Neuronal stem cell (in vitro differentiated cells): ENCODE data around the gene ASCC2.

Experiments
- DNase-seq: peaks from one replicate; pipeline ENCODE4 v3.0.0-alpha.2; 2013; ENCODE audit warnings: low spot score
- H2AFZ ChIP-seq: one replicate; pipeline ENCODE4 v1.6.1; 2013; ENCODE audit warnings: mild to moderate bottlenecking, low read length, inconsistent platforms
- H2AK5ac ChIP-seq: 2 replicates; pipeline ENCODE4 v1.6.1; 2013; ENCODE audit warnings: low read depth, mild to moderate bottlenecking, inconsistent platforms, low read length, moderate library complexity, mixed read lengths
- H2BK120ac ChIP-seq: 2 replicates; pipeline ENCODE4 v1.6.1; 2013; ENCODE audit warnings: low read depth, mild to moderate bottlenecking, inconsistent platforms, low read length, moderate library complexity, mixed read lengths
- H2BK12ac ChIP-seq: one replicate; pipeline ENCODE4 v1.6.1; 2013; ENCODE audit warnings: low read length, inconsistent platforms
- H2BK15ac ChIP-seq: 2 replicates; pipeline ENCODE4 v1.6.1; 2013; ENCODE audit warnings: mild to moderate bottlenecking, low read length, inconsistent platforms, mixed read lengths
- H2BK5ac ChIP-seq: one replicate; pipeline ENCODE4 v1.6.1; 2013; ENCODE audit warnings: inconsistent platforms, mild to moderate bottlenecking, low read length, moderate library complexity
- H3K14ac ChIP-seq: one replicate; pipeline ENCODE4 v1.6.1; 2013; ENCODE audit warnings: low read length, inconsistent platforms
- H3K18ac ChIP-seq: 2 replicates; pipeline ENCODE4 v1.6.1; 2013; ENCODE audit warnings: low read length, inconsistent platforms
- H3K23ac ChIP-seq: 2 replicates; pipeline ENCODE4 v1.6.1; 2013; ENCODE audit warnings: low read depth, mild to moderate bottlenecking, mixed read lengths, low read length, inconsistent platforms; ENCODE audit not compliant: poor library complexity
- H3K27ac ChIP-seq: replicated peaks from 3 replicates; pipeline ENCODE4 v1.5.1; 2013; ENCODE audit warnings: low read length, inconsistent platforms
- H3K27me3 ChIP-seq, 3 experiments: 2 replicates each; pipeline ENCODE4 v1.6.1; 2013; ENCODE audit warnings: low read length in 3 of 3, mild to moderate bottlenecking in 2 of 3, inconsistent platforms in 1 of 3, low read depth in 1 of 3, mixed read lengths in 1 of 3, moderate library complexity in 1 of 3; ENCODE audit not compliant: control insufficient read depth in 3 of 3, insufficient read depth in 3 of 3
- H3K36me3 ChIP-seq, 2 donors: replicated peaks in 1 of 2; 2 replicates each; pipeline ENCODE4 v1.6.1; 2013; ENCODE audit warnings: low read length in 2 of 2; ENCODE audit not compliant: control insufficient read depth in 2 of 2, insufficient read depth in 2 of 2
- H3K4ac ChIP-seq: 2 replicates; pipeline ENCODE4 v1.6.1; 2013; ENCODE audit warnings: inconsistent platforms, mild to moderate bottlenecking, low read length, moderate library complexity
- H3K4me1 ChIP-seq, 2 donors: 1 replicate in 1 of 2; 2 replicates in 1 of 2; pipeline ENCODE4 v1.6.1; 2013; ENCODE audit warnings: low read length in 2 of 2, low read depth in 1 of 2; ENCODE audit not compliant: control insufficient read depth in 2 of 2, insufficient read depth in 1 of 2
- H3K4me2 ChIP-seq: one replicate; pipeline ENCODE4 v1.6.1; 2013; ENCODE audit warnings: mild to moderate bottlenecking, low read length, inconsistent platforms; ENCODE audit not compliant: insufficient read depth, poor library complexity, severe bottlenecking
- H3K4me3 ChIP-seq, 2 donors: 2 replicates each; pipeline ENCODE4 v1.5.1; 2013; ENCODE audit warnings: low read length in 2 of 2, mild to moderate bottlenecking in 2 of 2, inconsistent platforms in 1 of 2, moderate library complexity in 1 of 2
- H3K79me1 ChIP-seq: one replicate; pipeline ENCODE4 v1.6.1; 2013; ENCODE audit warnings: low read depth, mild to moderate bottlenecking, inconsistent platforms, low read length, moderate library complexity
- H3K9ac ChIP-seq: one replicate; pipeline ENCODE4 v1.6.1; 2013; ENCODE audit warnings: mild to moderate bottlenecking, low read depth, low read length, inconsistent platforms; ENCODE audit not compliant: poor library complexity
- H3K9me3 ChIP-seq, 2 donors: replicated peaks in 1 of 2; 2 replicates each; pipeline versions ENCODE3 to v1.6.1; 2013; ENCODE audit warnings: low read length in 2 of 2, mild to moderate bottlenecking in 2 of 2, inconsistent platforms in 1 of 2, low read depth in 1 of 2, mixed read lengths in 1 of 2, moderate library complexity in 1 of 2; ENCODE audit not compliant: control insufficient read depth in 2 of 2, insufficient read depth in 1 of 2
- H4K8ac ChIP-seq: one replicate; pipeline ENCODE4 v1.6.1; 2013; ENCODE audit warnings: low read depth, mild to moderate bottlenecking, inconsistent platforms, low read length, moderate library complexity
- H4K91ac ChIP-seq: one replicate; pipeline ENCODE4 v1.6.1; 2013; ENCODE audit warnings: low read length, low read depth, mild to moderate bottlenecking, inconsistent platforms; ENCODE audit not compliant: poor library complexity
- WGBS, 2 donors: extraction: QIAGEN DNeasy Blood & Tissue Kit; methylation state at CpG; one replicate each; pipeline ENCODE4 v1.1.7; 2013; ENCODE audit warnings: missing lambda C conversion rate in 2 of 2, mixed read lengths in 1 of 2; ENCODE audit not compliant: insufficient read length in 2 of 2, insufficient replicate concordance in 1 of 2; ENCODE audit errors: extremely low coverage in 2 of 2; 5-methylcytosine and 5-hydroxymethylcytosine counted together

The ASCC2 gene

DNA sequence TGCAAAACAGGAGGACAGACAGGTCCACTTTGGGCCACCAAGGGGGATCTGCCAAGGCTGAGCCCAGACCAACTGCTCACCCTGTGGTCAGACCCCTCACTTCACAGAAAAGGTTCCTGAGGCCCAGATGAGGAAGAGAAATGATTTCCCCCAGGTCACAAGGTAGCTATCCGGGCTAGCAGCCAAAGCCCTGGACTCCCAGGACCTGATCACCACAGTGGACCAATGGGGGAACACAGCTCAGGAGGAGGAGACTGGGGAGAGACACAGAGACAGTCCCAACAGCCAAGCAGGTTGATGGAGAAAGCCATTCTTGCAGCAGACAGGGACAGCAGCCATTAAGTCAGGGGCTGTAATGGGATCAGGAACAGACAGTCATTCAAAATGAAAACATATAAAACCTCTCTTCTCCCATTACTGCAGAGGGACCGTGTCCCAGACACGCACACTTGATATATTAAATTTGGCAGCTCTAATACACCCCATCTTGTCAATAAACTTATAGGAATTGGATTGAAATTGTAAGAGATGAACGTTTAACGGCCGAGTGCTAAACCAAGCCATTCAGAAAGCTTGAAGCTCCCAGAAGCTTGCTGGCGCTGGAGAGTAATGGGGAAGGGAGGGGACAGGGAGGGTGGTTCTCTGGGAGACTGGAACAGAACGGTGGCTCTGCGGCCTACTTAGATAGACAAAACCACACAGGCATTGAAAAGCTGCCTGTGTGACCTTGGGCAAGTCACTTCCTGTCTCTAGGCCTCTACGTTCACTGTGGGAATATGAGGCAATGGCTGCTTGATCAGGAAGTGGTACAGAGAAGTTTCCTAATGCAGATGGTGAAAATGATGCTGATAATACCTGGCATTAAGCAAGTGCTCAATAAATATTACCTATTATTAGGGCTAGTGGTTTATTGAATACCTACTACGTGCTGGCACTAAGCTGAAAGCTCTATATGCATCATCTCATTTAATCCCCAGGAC lies 87.2 kb downstream of the ASCC2 start:
- Histone ChIP-seq H4K91ac (no peak overlapping the region), H3K4me3 (no peak overlapping the region), H3K9ac (no peak overlapping the region), H3K4me2 (no peak overlapping the region), H2AFZ (no peak overlapping the region), H3K4me1 (peaks cover 0 to 1% of the 10 kb centered on the region in 2 donors), H3K18ac (no peak overlapping the region), H3K27me3 (no peaks in the 10 kb centered on the region), H3K14ac (no peak overlapping the region), H3K23ac (no peak overlapping the region), H3K79me1 (no peaks in the 10 kb centered on the region), H2BK5ac (no peak overlapping the region), H4K8ac (no peak overlapping the region), H2BK120ac (no peak overlapping the region), H2BK15ac (no peak overlapping the region), H2BK12ac (no peak overlapping the region), H3K9me3 (no peaks in the 10 kb centered on the region), H2AK5ac (no peak overlapping the region), H3K36me3 (peaks cover 3 to 4% of the 10 kb centered on the region in 2 donors), H3K27ac (no peak overlapping the region), H3K4ac (no peak overlapping the region)
- no peak for DNase-seq
- no CpG with 5 or more reads among the region's 11 CpGs for WGBS, 2 donors

GRCh38 chr22:29750029-29750428 lies 88.0 kb downstream of the ASCC2 start:
- Histone ChIP-seq H3K27me3 (no peaks in the 10 kb centered on the region), H2AFZ (no peak overlapping the region), H2AK5ac (no peak overlapping the region), H2BK5ac (no peak overlapping the region), H3K18ac (no peak overlapping the region), H2BK15ac (no peak overlapping the region), H2BK120ac (no peak overlapping the region), H4K8ac (no peak overlapping the region), H3K79me1 (no peaks in the 10 kb centered on the region), H3K4ac (no peak overlapping the region), H3K4me3 (no peak overlapping the region), H2BK12ac (no peak overlapping the region), H4K91ac (no peak overlapping the region), H3K9ac (no peak overlapping the region), H3K9me3 (no peaks in the 10 kb centered on the region), H3K36me3 (peaks cover 6 to 7% of the 10 kb centered on the region in 2 donors), H3K4me1 (no peaks in the 10 kb centered on the region), H3K27ac (no peak overlapping the region), H3K4me2 (no peak overlapping the region), H3K23ac (no peak overlapping the region), H3K14ac (no peak overlapping the region)
- no peak for DNase-seq
- WGBS, 2 donors: no CpG with 5 or more reads among the region's 3 CpGs

GRCh38 chr22:29748248-29748893 lies 89.7 kb downstream of the ASCC2 start:
- WGBS, 2 donors: no CpG with 5 or more reads among the region's 9 CpGs
- DNase-seq: no peak
- no peak overlapping the region for H4K91ac ChIP-seq
- no peak overlapping the region for H2AK5ac ChIP-seq
- no peaks in the 10 kb centered on the region for H3K4me1 ChIP-seq
- H2BK15ac ChIP-seq: no peak overlapping the region
- H3K4me2 ChIP-seq: no peak overlapping the region
- H3K14ac ChIP-seq: no peak overlapping the region
- H3K4ac ChIP-seq: no peak overlapping the region
- H3K4me3 ChIP-seq: no peak overlapping the region
- H2BK120ac ChIP-seq: no peak overlapping the region
- no peaks in the 10 kb centered on the region for H3K27me3 ChIP-seq
- no peak overlapping the region for H3K18ac ChIP-seq
- no peak overlapping the region for H4K8ac ChIP-seq
- no peak overlapping the region for H2BK12ac ChIP-seq
- H3K36me3 ChIP-seq: peaks cover 6 to 7% of the 10 kb centered on the region in 2 donors
- no peaks in the 10 kb centered on the region for H3K9me3 ChIP-seq
- no peak overlapping the region for H2BK5ac ChIP-seq
- no peaks in the 10 kb centered on the region for H3K79me1 ChIP-seq
- H3K9ac ChIP-seq: no peak overlapping the region
- no peak overlapping the region for H2AFZ ChIP-seq
- H3K23ac ChIP-seq: no peak overlapping the region
- no peak overlapping the region for H3K27ac ChIP-seq

GRCh38 chr22:29747832-29748231 lies 90.2 kb downstream of the ASCC2 start:
- Histone ChIP-seq H2BK12ac (no peak overlapping the region), H2BK120ac (no peak overlapping the region), H3K79me1 (no peaks in the 10 kb centered on the region), H2BK15ac (no peak overlapping the region), H2AK5ac (no peak overlapping the region), H3K18ac (no peak overlapping the region), H3K27ac (no peak overlapping the region), H3K4me3 (no peak overlapping the region), H3K4me2 (no peak overlapping the region), H2AFZ (no peak overlapping the region), H3K9me3 (no peaks in the 10 kb centered on the region), H3K23ac (peak overlapping the region; percentile 38), H4K8ac (no peak overlapping the region), H3K9ac (no peak overlapping the region), H3K27me3 (no peaks in the 10 kb centered on the region), H3K36me3 (peaks cover 6 to 7% of the 10 kb centered on the region in 2 donors), H3K4ac (no peak overlapping the region), H3K4me1 (no peaks in the 10 kb centered on the region), H3K14ac (peak overlapping the region; percentile 13), H2BK5ac (no peak overlapping the region), H4K91ac (no peak overlapping the region)
- DNase-seq: no peak
- WGBS, 2 donors: no CpG with 5 or more reads among the region's 7 CpGs
